Mesenteric fat pad (tissue), 1 donor: ENCODE data around the gene GSX2. TPM values are rescaled to one million over a fixed set of nuclear protein-coding genes. Genes with fewer than 3 reads are reported as not detected.

Experiments
- DNase-seq: peaks from one replicate; pipeline ENCODE4 v3.0.0-alpha.2; 2020; ENCODE audit warnings: low spot score
- total RNA-seq: library from RNA; stranded (reverse); fragmentation: NEBNext Ultra II Directional; extraction: Animal tissue kit (Norgen Biotek cat#: 25700); gene quantifications from one replicate; pipeline ENCODE4 v1.2.1, GENCODE V29; 2021
- donor health status: DM: yes; HTN: yes; CAD: no.

Gene GSX2
- total RNA-seq, 1 donor from 2014 or later = not detected

- no peak for DNase-seq
Measured at GRCh38 chr4:54076673-54077072, 23.3 kb upstream of the GSX2 start.

- no peak for DNase-seq
Measured at GRCh38 chr4:54077812-54078211, 22.2 kb upstream of the GSX2 start.

GRCh38 chr4:54082168-54082567, 17.8 kb upstream of the GSX2 start:
- DNase-seq = no peak

- no peak for DNase-seq
Measured at GRCh38 chr4:54085284-54085683, 14.7 kb upstream of the GSX2 start.

GRCh38 chr4:54089875-54090274, 10.1 kb upstream of the GSX2 start:
- DNase-seq = no peak

- no peak for DNase-seq
Measured at GRCh38 chr4:54090404-54090803, 9.6 kb upstream of the GSX2 start.

GRCh38 chr4:54090804-54091623, 8.9 kb upstream of the GSX2 start:
- peak; percentile 89 for DNase-seq

GRCh38 chr4:54091637-54092404, 8.1 kb upstream of the GSX2 start:
- peak; percentile 92 for DNase-seq

- DNase-seq = no peak
Measured at GRCh38 chr4:54092405-54093323, 7.3 kb upstream of the GSX2 start.

- no peak for DNase-seq
Measured at GRCh38 chr4:54093324-54094240, 6.4 kb upstream of the GSX2 start.

- DNase-seq = no peak
Measured at GRCh38 chr4:54094451-54094850, 5.5 kb upstream of the GSX2 start.

GRCh38 chr4:54095110-54095825, 4.7 kb upstream of the GSX2 start:
- DNase-seq = no peak

GRCh38 chr4:54096295-54096962, 3.5 kb upstream of the GSX2 start:
- no peak for DNase-seq

GRCh38 chr4:54097152-54097551, 2.8 kb upstream of the GSX2 start:
- no peak for DNase-seq

- no peak for DNase-seq
Measured at GRCh38 chr4:54098375-54098774, 1.6 kb upstream of the GSX2 start.

GRCh38 chr4:54099287-54099747, 646 bp upstream of the GSX2 start:
- no peak for DNase-seq

GRCh38 chr4:54100595-54101189, 729 bp downstream of the GSX2 start:
- no peak for DNase-seq

- DNase-seq = no peak
Measured at GRCh38 chr4:54101190-54102041, 1.5 kb downstream of the GSX2 start.
